OCI-LY1 (cell line): ENCODE measurements around the gene SLIT3.

ENCODE experiments used
- H2AFZ ChIP-seq: fragments of 200-600 bp; sonication (generic), shearing (Covaris generic); 2 replicates; pipeline ENCODE4 v1.6.0; 2014; ENCODE audit warnings: antibody characterized with exemption, mild to moderate bottlenecking, low read length
- H3F3A ChIP-seq: fragments of 200-600 bp; sonication (generic), shearing (Covaris generic); 2 replicates; pipeline ENCODE4 v1.6.0; 2014; ENCODE audit warnings: mild to moderate bottlenecking, antibody characterized with exemption, low read length, moderate library complexity; ENCODE audit not compliant: insufficient read depth
- H3K27ac ChIP-seq: fragments of 200-600 bp; sonication (generic); 2 replicates; pipeline ENCODE4 v1.5.1; 2014; ENCODE audit warnings: low read length, mixed run types, mild to moderate bottlenecking, low read depth; ENCODE audit not compliant: poor library complexity, severe bottlenecking
- H3K27me3 ChIP-seq: fragments of 200-600 bp; sonication (generic); 2 replicates; pipeline ENCODE4 v1.6.0; 2014; ENCODE audit warnings: antibody characterized with exemption, mild to moderate bottlenecking, low read length, moderate library complexity; ENCODE audit not compliant: insufficient read depth
- H3K36me3 ChIP-seq: fragments of 200-600 bp; sonication (generic); 2 replicates; pipeline ENCODE4 v1.6.1; 2014; ENCODE audit warnings: mild to moderate bottlenecking, antibody characterized with exemption, low read length, moderate library complexity, mixed read lengths; ENCODE audit not compliant: insufficient read depth
- H3K4me1 ChIP-seq: fragments of 200-600 bp; sonication (generic); 2 replicates; pipeline ENCODE4 v1.5.1; 2014; ENCODE audit warnings: mild to moderate bottlenecking, low read length, moderate library complexity; ENCODE audit not compliant: insufficient read depth, severe bottlenecking
- H3K4me2 ChIP-seq: fragments of 200-600 bp; sonication (generic), shearing (Covaris generic); 2 replicates; pipeline ENCODE4 v1.6.1; 2014; ENCODE audit warnings: low read length
- H3K4me3 ChIP-seq: fragments of 200-600 bp; sonication (generic); 2 replicates; pipeline ENCODE4 v1.5.1; 2014; ENCODE audit warnings: low read length, low read depth, mild to moderate bottlenecking, mixed read lengths; ENCODE audit not compliant: poor library complexity, severe bottlenecking
- H3K79me2 ChIP-seq: fragments of 200-600 bp; shearing (Covaris generic); 2 replicates; pipeline ENCODE4 v1.6.1; 2016; ENCODE audit warnings: mixed run types, low read length, mixed read lengths; ENCODE audit not compliant: insufficient read depth
- H3K9ac ChIP-seq: fragments of 200-600 bp; sonication (generic), shearing (Covaris generic); 2 replicates; pipeline ENCODE4 v1.6.1; 2014; ENCODE audit warnings: mild to moderate bottlenecking, low read length, mixed read lengths
- H3K9me2 ChIP-seq: fragments of 200-600 bp; sonication (generic), shearing (Covaris generic); 2 replicates; pipeline ENCODE4 v1.6.1; 2014; ENCODE audit warnings: low read depth, mild to moderate bottlenecking, low read length, mixed read lengths
- H3K9me3 ChIP-seq: fragments of 200-600 bp; shearing (Covaris generic); 2 replicates; pipeline ENCODE4 v1.6.1; 2014; ENCODE audit warnings: low read length, mixed read lengths
- H4K20me1 ChIP-seq: fragments of 200-600 bp; sonication (generic), shearing (Covaris generic); 2 replicates; pipeline ENCODE4 v1.6.0; 2016; ENCODE audit warnings: mild to moderate bottlenecking, low read length; ENCODE audit not compliant: insufficient read depth
- EZH2 ChIP-seq: fragments of 200-600 bp; sonication (generic), shearing (Covaris generic); IDR thresholded peaks from 2 replicates; pipeline ENCODE4 v1.8.0; 2017; ENCODE audit warnings: borderline replicate concordance, mixed run types, mild to moderate bottlenecking, antibody characterized with exemption, low read length, moderate library complexity, mixed read lengths
- TF ChIP-seq, protein P1 (sequence below): fragments of 200-600 bp; sonication (generic), shearing (Covaris generic); IDR thresholded peaks from 2 replicates; pipeline ENCODE4 v1.5.1; 2017; ENCODE audit warnings: mild to moderate bottlenecking, antibody characterized with exemption, low read length, moderate library complexity, mixed read lengths

SLIT3 gene

GRCh38 chr5:168995024-168995423 lies 305.9 kb downstream of the SLIT3 start:
- H3K4me2 ChIP-seq, result no peak overlapping the region
- no peaks in the 10 kb centered on the region for H3K9me3 ChIP-seq
- no peak overlapping the region for H3K9ac ChIP-seq
- H3K36me3 ChIP-seq, result no peaks in the 10 kb centered on the region
- no peaks in the 10 kb centered on the region for H3F3A ChIP-seq
- H3K27ac ChIP-seq, result no peak overlapping the region
- H3K27me3 ChIP-seq, result 0 out of 2 replicates have a peak, but pooled peaks cover 3% of the 10 kb centered on the region
- H4K20me1 ChIP-seq, result no peaks in the 10 kb centered on the region
- TF ChIP-seq, protein P1, sequence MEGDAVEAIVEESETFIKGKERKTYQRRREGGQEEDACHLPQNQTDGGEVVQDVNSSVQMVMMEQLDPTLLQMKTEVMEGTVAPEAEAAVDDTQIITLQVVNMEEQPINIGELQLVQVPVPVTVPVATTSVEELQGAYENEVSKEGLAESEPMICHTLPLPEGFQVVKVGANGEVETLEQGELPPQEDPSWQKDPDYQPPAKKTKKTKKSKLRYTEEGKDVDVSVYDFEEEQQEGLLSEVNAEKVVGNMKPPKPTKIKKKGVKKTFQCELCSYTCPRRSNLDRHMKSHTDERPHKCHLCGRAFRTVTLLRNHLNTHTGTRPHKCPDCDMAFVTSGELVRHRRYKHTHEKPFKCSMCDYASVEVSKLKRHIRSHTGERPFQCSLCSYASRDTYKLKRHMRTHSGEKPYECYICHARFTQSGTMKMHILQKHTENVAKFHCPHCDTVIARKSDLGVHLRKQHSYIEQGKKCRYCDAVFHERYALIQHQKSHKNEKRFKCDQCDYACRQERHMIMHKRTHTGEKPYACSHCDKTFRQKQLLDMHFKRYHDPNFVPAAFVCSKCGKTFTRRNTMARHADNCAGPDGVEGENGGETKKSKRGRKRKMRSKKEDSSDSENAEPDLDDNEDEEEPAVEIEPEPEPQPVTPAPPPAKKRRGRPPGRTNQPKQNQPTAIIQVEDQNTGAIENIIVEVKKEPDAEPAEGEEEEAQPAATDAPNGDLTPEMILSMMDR, result no peak
- TF ChIP-seq EZH2, result no peak
- no peaks in the 10 kb centered on the region for H3K79me2 ChIP-seq
- H3K4me3 ChIP-seq, result no peak overlapping the region
- no peaks in the 10 kb centered on the region for H3K4me1 ChIP-seq
- H2AFZ ChIP-seq, result no peak overlapping the region
- no peaks in the 10 kb centered on the region for H3K9me2 ChIP-seq

- Histone ChIP-seq H3F3A (no peaks in the 10 kb centered on the region), H3K27me3 (0 out of 2 replicates have a peak, but pooled peaks cover 3% of the 10 kb centered on the region), H3K9me2 (no peaks in the 10 kb centered on the region), H3K4me3 (no peak overlapping the region), H3K4me1 (no peaks in the 10 kb centered on the region), H4K20me1 (no peaks in the 10 kb centered on the region), H3K27ac (no peak overlapping the region), H3K9me3 (no peaks in the 10 kb centered on the region), H3K79me2 (no peaks in the 10 kb centered on the region), H2AFZ (no peak overlapping the region), H3K36me3 (no peaks in the 10 kb centered on the region), H3K4me2 (no peak overlapping the region), H3K9ac (no peak overlapping the region)
- TF ChIP-seq, protein P1, result no peak
- no peak for TF ChIP-seq EZH2
Measured at GRCh38 chr5:168992687-168993086, 308.3 kb downstream of the SLIT3 start.

DNA sequence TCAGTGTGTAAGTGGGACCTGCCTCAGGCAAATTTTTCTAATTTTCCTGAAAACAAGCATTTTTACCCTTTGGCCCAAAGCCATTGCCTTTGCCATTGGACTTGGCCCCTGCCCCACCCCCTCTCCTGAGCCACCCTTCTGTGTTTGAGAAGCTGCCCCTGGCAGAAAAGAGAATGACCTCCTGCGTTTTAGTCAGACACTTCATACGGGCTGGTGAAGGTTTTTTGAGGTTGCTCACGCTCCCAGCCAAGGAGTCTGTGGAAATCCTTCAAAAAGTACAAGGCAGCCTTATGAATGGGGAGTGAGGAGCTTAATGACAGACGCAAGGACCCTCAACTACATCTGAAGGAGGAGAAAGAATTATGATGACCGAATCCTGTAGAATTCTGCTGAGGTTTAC lies 308.9 kb downstream of the SLIT3 start:
- H3K36me3 ChIP-seq, result no peaks in the 10 kb centered on the region
- H3K9me2 ChIP-seq, result no peaks in the 10 kb centered on the region
- H3K4me1 ChIP-seq, result no peaks in the 10 kb centered on the region
- 0 out of 2 replicates have a peak, but pooled peaks cover 3% of the 10 kb centered on the region for H3K27me3 ChIP-seq
- no peak for TF ChIP-seq EZH2
- H3K79me2 ChIP-seq, result no peaks in the 10 kb centered on the region
- no peak overlapping the region for H3K27ac ChIP-seq
- no peak overlapping the region for H3K9ac ChIP-seq
- no peaks in the 10 kb centered on the region for H4K20me1 ChIP-seq
- no peak overlapping the region for H2AFZ ChIP-seq
- no peak overlapping the region for H3K4me2 ChIP-seq
- H3F3A ChIP-seq, result no peaks in the 10 kb centered on the region
- H3K4me3 ChIP-seq, result no peak overlapping the region
- H3K9me3 ChIP-seq, result no peaks in the 10 kb centered on the region

DNA sequence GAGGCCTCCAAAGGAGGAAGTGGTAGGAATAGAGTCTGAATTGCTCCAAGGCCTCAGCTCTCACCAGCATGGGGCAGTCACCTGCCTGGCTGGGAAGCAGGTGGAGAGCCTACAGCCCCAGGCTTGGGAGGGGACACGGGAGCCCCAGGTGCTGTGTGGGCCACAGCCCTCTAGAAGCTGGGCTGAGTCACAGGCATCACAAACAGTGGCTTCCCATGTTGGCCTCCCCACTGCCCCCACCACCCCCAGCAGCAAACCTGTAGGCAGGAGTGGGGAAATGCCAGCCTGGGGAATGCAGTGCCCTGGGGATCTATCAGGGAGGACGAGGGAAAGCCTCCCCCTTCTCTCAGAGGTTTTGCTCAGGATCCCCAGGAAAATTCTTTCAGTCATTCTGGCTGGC lies 309.6 kb downstream of the SLIT3 start:
- Histone ChIP-seq H2AFZ (no peak overlapping the region), H3K4me2 (no peak overlapping the region), H3K9me3 (no peaks in the 10 kb centered on the region), H3F3A (no peaks in the 10 kb centered on the region), H3K4me3 (no peak overlapping the region), H3K9me2 (no peaks in the 10 kb centered on the region), H3K36me3 (no peaks in the 10 kb centered on the region), H3K27ac (no peak overlapping the region), H4K20me1 (no peaks in the 10 kb centered on the region), H3K4me1 (no peaks in the 10 kb centered on the region), H3K9ac (no peak overlapping the region), H3K79me2 (no peaks in the 10 kb centered on the region), H3K27me3 (0 out of 2 replicates have a peak, but pooled peaks cover 3% of the 10 kb centered on the region)
- TF ChIP-seq, protein P1, result no peak
- TF ChIP-seq EZH2, result no peak
